Smooth muscle cell of bladder (primary cell): ENCODE measurements around the gene BSX. TPM values are rescaled to one million over a fixed set of nuclear protein-coding genes. Genes with fewer than 3 reads are reported as not detected.

Experiments
- total RNA-seq: library from RNA; depleted of rRNA; stranded (reverse); fragments of >200 nt; gene quantifications from 2 replicates; pipeline ENCODE4 v1.2.3, GENCODE V29; 2014

The BSX gene
- total RNA-seq: not detected in 2 replicates

DNA sequence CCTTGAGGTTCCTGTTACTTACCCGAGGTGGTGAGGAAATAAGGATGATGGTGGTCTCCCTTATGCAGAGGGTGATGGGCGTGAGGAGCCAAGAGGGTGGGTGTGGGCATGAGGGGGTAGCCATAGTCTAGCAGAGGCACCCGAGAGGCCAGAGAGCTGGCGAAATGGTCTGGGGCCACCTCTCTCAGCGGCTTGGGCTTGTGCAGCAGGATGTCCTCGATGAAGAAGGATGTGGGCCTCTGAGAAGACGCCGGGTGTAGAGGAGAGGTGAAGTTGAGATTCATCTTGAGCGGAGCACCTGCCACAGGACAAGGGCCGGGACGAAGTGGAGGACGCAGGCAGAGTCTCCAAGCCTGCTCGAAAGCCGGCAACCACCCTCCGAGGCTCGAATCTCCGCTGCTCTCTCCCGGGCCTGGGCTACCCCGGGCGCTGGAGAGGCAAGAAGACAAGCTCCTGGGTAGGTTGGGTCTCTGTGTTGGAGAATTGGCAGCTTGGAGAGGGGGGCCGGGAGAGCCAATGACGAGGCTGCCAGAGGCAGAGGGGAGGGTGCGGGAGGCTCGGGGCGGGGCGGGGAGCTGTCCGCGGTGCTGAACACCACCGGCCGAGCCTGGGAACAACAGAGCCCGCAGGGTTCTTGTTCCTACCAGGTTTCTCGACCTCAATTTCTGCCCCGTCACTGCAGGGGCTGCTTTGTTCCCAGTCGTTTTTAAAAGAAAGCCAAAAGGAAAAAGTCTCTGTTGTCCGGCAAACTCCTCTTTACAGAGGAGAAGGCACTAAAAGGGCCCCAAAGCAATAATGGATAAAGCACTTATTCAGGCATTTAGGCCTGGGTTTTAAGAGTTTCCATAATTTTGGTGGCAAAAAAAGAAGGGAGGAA is at the start of gene BSX:
BSX (minus strand) TSS at position 447 of the 877 bp plus-strand sequence; CDS start at position 284, 163 bp downstream.

Other genes starting within 250 kb of the BSX start
- not detected in 2 replicates for gene CRTAM, start 143.3 kb downstream of the BSX start, total RNA-seq
- 1.4 and 1.7 TPM in 2 replicates for gene JHY, start 99.1 kb downstream of the BSX start, total RNA-seq
- gene HSPA8, start 80.3 kb upstream of the BSX start, total RNA-seq: 1,524 and 1,632 TPM in 2 replicates
- 123 and 150 TPM in 2 replicates for gene CLMP, start 213.4 kb upstream of the BSX start, total RNA-seq